A549 treated with AZD2906 at 1 μM for 4 hours (cell line): ENCODE data around the gene NDUFB11. TPM values are rescaled to one million over a fixed set of nuclear protein-coding genes. Genes with fewer than 3 reads are reported as not detected.

Experiments used
- total RNA-seq: library from RNA; stranded (reverse); fragments of 200-300 nt; extraction: Qiagen RNA extraction; gene quantifications from 5 replicates; pipeline ENCODE4 v1.2.3, GENCODE V29; 2022

NDUFB11 gene
- 136 to 184 TPM (median 169 TPM) in 5 replicates for total RNA-seq

GRCh38 chrX:47144626-47145394 lies at the start of gene NDUFB11, which contains the start of gene RBM10:
Gene NDUFB11 (minus strand): TSS chrX:47144702. CDS start chrX:47144679, 23 bp downstream.
Gene RBM10 (plus strand): TSS chrX:47145221. CDS start chrX:47147482, 2,261 bp downstream.

GRCh38 chrX:47193475-47194193 lies 49.1 kb upstream of the NDUFB11 start, which contains the start of gene UBA1:
Gene UBA1 (plus strand): TSS chrX:47193829. CDS start chrX:47198803, 4,974 bp downstream.

Other genes starting within 250 kb of the NDUFB11 start
- 10.1 to 14.6 TPM (median 10.9 TPM) in 5 replicates for gene JADE3, start 232.3 kb downstream of the NDUFB11 start, total RNA-seq
- gene RGN, start 66.3 kb downstream of the NDUFB11 start, total RNA-seq = 0.14 TPM in 1 of 5 replicates, not detected in the others
- 33.4 to 43.8 TPM (median 41.7 TPM) in 5 replicates for gene RBM10, start 519 bp upstream of the NDUFB11 start, total RNA-seq
- 176 to 194 TPM (median 191 TPM) in 5 replicates for gene UBA1, start 49.1 kb upstream of the NDUFB11 start, total RNA-seq
- 87.1 to 112 TPM (median 106 TPM) in 5 replicates for gene CDK16, start 74.0 kb upstream of the NDUFB11 start, total RNA-seq
- 50.4 to 56.1 TPM (median 54.9 TPM) in 5 replicates for gene USP11, start 88.3 kb upstream of the NDUFB11 start, total RNA-seq
- gene ZNF157, start 225.9 kb upstream of the NDUFB11 start, total RNA-seq = 0.03 to 0.04 TPM in 2 of 5 replicates, not detected in the others